GM10248 (cell line): ENCODE measurements around the gene DDX56.

ENCODE experiments used
- CTCF ChIA-PET: fragments of 300-600 bp; sonication (Branson Sonifier 250); formaldehyde crosslinking; extraction: SDS; loops from one replicate; lab custom pipeline; 2021; ENCODE audit warnings: antibody characterized with exemption; lab: Yijun Ruan, JAX
- POLR2A ChIA-PET: fragments of 350-650 bp; sonication (Branson Sonifier 250); formaldehyde crosslinking; extraction: SDS; loops from one replicate; lab custom pipeline; 2020; ENCODE audit warnings: antibody characterized with exemption; lab: Yijun Ruan, JAX
- DNase-seq: peaks from one replicate; pipeline ENCODE4 v3.0.0; 2012; ENCODE audit errors: extremely low spot score
- CTCF ChIP-seq: IDR thresholded peaks from 2 replicates; pipeline ENCODE4 v1.5.1; 2012; ENCODE audit warnings: mild to moderate bottlenecking, low read depth; ENCODE audit errors: extremely low read depth, missing control alignments, control extremely low read depth

The DDX56 gene

GRCh38 chr7:44583146-44583865 is 9.6 kb upstream of the DDX56 start:
- ChIA-PET POLR2A (interaction anchor here (0.5 kb wide), 1 partner anchor 397 kb away, joined by 3 read pairs; no protein-coding TSS in a partner anchor), CTCF (interaction anchor here (0.7 to 1.9 kb wide), 8 partner anchors 18 to 352 kb away, joined by 3 to 5 read pairs (median 3); no protein-coding TSS in a partner anchor)

GRCh38 chr7:44581879-44582603 is 8.3 kb upstream of the DDX56 start, which contains the start of gene TMED4:
Gene TMED4 (minus strand): TSS chr7:44582231. CDS start chr7:44582206, 25 bp downstream.
- POLR2A ChIA-PET = interaction anchor here (0.8 to 1.2 kb wide), 2 partner anchors 24 to 53 kb away, joined by 3 read pairs; partner anchors contain the start of gene OGDH
- CTCF ChIA-PET = interaction anchor here (0.6 to 1.9 kb wide), 12 partner anchors 9 to 354 kb away, joined by 3 to 6 read pairs (median 3); partner anchors contain the start of gene DDX56
- TF ChIP-seq CTCF = no peak
- DNase-seq = peak; percentile 100

More at GRCh38 chr7:44583146-44583865, 9.6 kb upstream of the DDX56 start:
- no peak for DNase-seq
- TF ChIP-seq CTCF = no peak

- TF ChIP-seq CTCF = no peak
- peak; percentile 53 for DNase-seq
- ChIA-PET POLR2A (interaction anchor here (0.8 to 1.2 kb wide), 2 partner anchors 25 to 54 kb away, joined by 3 read pairs; partner anchors contain the start of gene OGDH), CTCF (interaction anchor here (0.8 to 3.4 kb wide), 10 partner anchors 8 to 341 kb away, joined by 3 to 21 read pairs (median 4); partner anchors contain the start of gene DDX56)
These were observed 7.5 kb upstream of the DDX56 start for GRCh38 chr7:44580945-44581878.

- no peak for DNase-seq
- CTCF ChIA-PET = interaction anchor here (5.6 kb wide), 1 partner anchor 11 kb away, joined by 41 read pairs; no protein-coding TSS in a partner anchor
- POLR2A ChIA-PET = interaction anchor here (2.0 kb wide), 1 partner anchor 11 kb away, joined by 6 read pairs; no protein-coding TSS in a partner anchor
- no peak for TF ChIP-seq CTCF
These were observed 2.5 kb upstream of the DDX56 start for GRCh38 chr7:44576228-44576627.

GRCh38 chr7:44575054-44575453 is 1.3 kb upstream of the DDX56 start:
- ChIA-PET CTCF (interaction anchor here (1.3 to 5.6 kb wide), 3 partner anchors 10 to 306 kb away, joined by 3 to 41 read pairs (median 8); partner anchors contain the start of gene H2AZ2), POLR2A (interaction anchor here (2.0 kb wide), 1 partner anchor 9 kb away, joined by 6 read pairs; no protein-coding TSS in a partner anchor)
- TF ChIP-seq CTCF = no peak
- no peak for DNase-seq
